Caco-2 (cell line): Measurements from ENCODE around the gene MGA. TPM values are rescaled to one million over a fixed set of nuclear protein-coding genes. Genes with fewer than 3 reads are reported as not detected.

Source experiments
- BruUV-seq: library from RNA; stranded (reverse); fragments of 400-500 nt; replicated peaks from 2 replicates; lab custom pipeline; 2021; lab: Mats Ljungman, UMichigan
- CTCF ChIA-PET: fragments of 300-600 bp; sonication (Branson Sonifier 250); formaldehyde crosslinking; loops from one replicate; lab custom pipeline; 2022; ENCODE audit warnings: antibody characterized with exemption; lab: Charles Lee
- POLR2A ChIA-PET: fragments of 300-600 bp; sonication (Branson Sonifier 250); formaldehyde crosslinking; loops from one replicate; lab custom pipeline; 2022; ENCODE audit warnings: antibody characterized with exemption; lab: Charles Lee
- DNase-seq, 2 experiments: peaks; one replicate each; pipeline versions ENCODE4 v3.0.0 to v3.0.0-alpha.2; 2020 to 2022
- H3K27me3 ChIP-seq: replicated peaks from 2 replicates; pipeline ENCODE4 v1.6.0; 2011; ENCODE audit warnings: low read length; ENCODE audit not compliant: control insufficient read depth, insufficient read depth
- H3K36me3 ChIP-seq: 2 replicates; pipeline ENCODE4 v1.5.1; 2011; ENCODE audit warnings: low read length; ENCODE audit not compliant: control insufficient read depth, insufficient read depth
- H3K4me1 ChIP-seq: fragments of 250-450 bp; sonication (Bioruptor Pico); 2 replicates; pipeline ENCODE4 v1.5.1; 2020; ENCODE audit warnings: mild to moderate bottlenecking
- H3K4me3 ChIP-seq: 2 replicates; pipeline ENCODE4 v1.5.1; 2011; ENCODE audit warnings: low read depth, mild to moderate bottlenecking, control low read depth, low read length
- H3K9me3 ChIP-seq: fragments of 250-450 bp; sonication (Bioruptor Pico); 2 replicates; pipeline ENCODE4 v1.5.1; 2020; ENCODE audit warnings: mild to moderate bottlenecking, moderate library complexity
- H3K27ac Mint-ChIP-seq: one replicate; pipeline ENCODE4 v1.8.0; 2022; ENCODE audit warnings: mixed read lengths; ENCODE audit not compliant: unreplicated experiment
- H3K27me3 Mint-ChIP-seq: one replicate; pipeline ENCODE4 v1.8.0; 2022; ENCODE audit warnings: mixed read lengths; ENCODE audit not compliant: insufficient read depth, unreplicated experiment
- H3K36me3 Mint-ChIP-seq: one replicate; pipeline ENCODE4 v1.8.0; 2022; ENCODE audit warnings: mild to moderate bottlenecking, mixed read lengths; ENCODE audit not compliant: insufficient read depth, unreplicated experiment
- H3K4me1 Mint-ChIP-seq: one replicate; pipeline ENCODE4 v1.8.0; 2022; ENCODE audit warnings: low read depth, mixed read lengths; ENCODE audit not compliant: unreplicated experiment
- H3K4me3 Mint-ChIP-seq: one replicate; pipeline ENCODE4 v1.8.0; 2022; ENCODE audit warnings: mild to moderate bottlenecking, moderate library complexity, mixed read lengths; ENCODE audit not compliant: unreplicated experiment
- H3K9me3 Mint-ChIP-seq: one replicate; pipeline ENCODE4 v1.8.0; 2022; ENCODE audit warnings: mixed read lengths; ENCODE audit not compliant: unreplicated experiment
- CTCF ChIP-seq, 2 experiments: fragments of 200-600 bp in 1 of 2; IDR thresholded peaks; 1 replicate in 1 of 2; 2 replicates in 1 of 2; pipeline versions ENCODE4 v1.5.1 to v1.8.0; 2011 to 2022; ENCODE audit warnings: antibody characterized with exemption in 1 of 2, control low read depth in 1 of 2, inconsistent platforms in 1 of 2, low read depth in 1 of 2, low read length in 1 of 2, mild to moderate bottlenecking in 1 of 2, moderate library complexity in 1 of 2; ENCODE audit not compliant: insufficient read depth in 1 of 2, severe bottlenecking in 1 of 2, unreplicated experiment in 1 of 2
- intact Hi-C: fragments of 100-400 bp; cut with micrococcal nuclease; formaldehyde crosslinking; loops from one replicate; pipeline ENCODE4 v1.10.0; 2022; ENCODE audit not compliant: unreplicated experiment
- total RNA-seq: library from RNA; stranded (reverse); gene quantifications from 2 replicates; pipeline ENCODE4 v1.2.3, GENCODE V29; 2022

MGA gene
- total RNA-seq, 1 experiment from 2014 or later: 59.6 TPM

DNA sequence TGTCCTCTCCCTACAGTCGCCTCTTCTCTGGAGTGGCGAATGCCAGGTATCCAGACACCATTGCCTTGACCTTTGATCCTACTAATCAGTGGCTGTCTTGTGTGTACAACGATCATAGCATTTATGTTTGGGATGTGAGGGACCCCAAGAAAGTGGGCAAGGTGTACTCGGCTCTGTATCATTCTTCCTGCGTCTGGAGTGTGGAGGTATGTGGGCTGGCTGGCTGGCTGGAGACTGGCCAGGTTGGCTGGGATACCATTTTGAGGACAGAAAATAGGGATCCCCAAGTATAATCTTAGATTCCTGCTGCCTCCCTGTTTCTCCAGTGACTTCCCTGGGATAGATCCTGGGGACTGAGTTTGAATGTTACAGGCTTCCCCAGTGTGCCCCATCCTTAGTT, 154.3 kb downstream of the MGA start:
- ChIA-PET POLR2A (no interaction called here), CTCF (interaction anchor here (2.0 kb wide), 1 partner anchor 40 kb away, joined by 8 read pairs; the partner anchor contains the start of gene MAPKBP1)
- H3K36me3 Mint-ChIP-seq: peaks cover 14% of the 10 kb centered on the region
- no peaks in the 10 kb centered on the region for H3K9me3 ChIP-seq
- no peaks in the 10 kb centered on the region for H3K27me3 ChIP-seq
- no peaks in the 10 kb centered on the region for H3K27me3 Mint-ChIP-seq
- BruUV-seq: no TSS peak
- no peak for DNase-seq
- intact Hi-C loops: loop anchor here (5.0 kb wide), 1 partner anchor 347 kb away; no protein-coding TSS in a partner anchor
- no peak for TF ChIP-seq CTCF (IDR thresholded peaks at IDR 0.05; ENCODE audit: insufficient read depth in 1 of 2, low read depth in 1 of 2, low read length in 1 of 2, severe bottlenecking in 1 of 2, unreplicated experiment in 1 of 2)
- H3K36me3 ChIP-seq: peaks cover 2% of the 10 kb centered on the region; the same call in 1 of the 2 replicates
- H3K27ac Mint-ChIP-seq: no peak overlapping the region
- H3K4me3 Mint-ChIP-seq: no peak overlapping the region
- H3K4me1 ChIP-seq: no peaks in the 10 kb centered on the region
- no peaks in the 10 kb centered on the region for H3K4me1 Mint-ChIP-seq
- H3K4me3 ChIP-seq: no peak overlapping the region
- no peaks in the 10 kb centered on the region for H3K9me3 Mint-ChIP-seq

DNA sequence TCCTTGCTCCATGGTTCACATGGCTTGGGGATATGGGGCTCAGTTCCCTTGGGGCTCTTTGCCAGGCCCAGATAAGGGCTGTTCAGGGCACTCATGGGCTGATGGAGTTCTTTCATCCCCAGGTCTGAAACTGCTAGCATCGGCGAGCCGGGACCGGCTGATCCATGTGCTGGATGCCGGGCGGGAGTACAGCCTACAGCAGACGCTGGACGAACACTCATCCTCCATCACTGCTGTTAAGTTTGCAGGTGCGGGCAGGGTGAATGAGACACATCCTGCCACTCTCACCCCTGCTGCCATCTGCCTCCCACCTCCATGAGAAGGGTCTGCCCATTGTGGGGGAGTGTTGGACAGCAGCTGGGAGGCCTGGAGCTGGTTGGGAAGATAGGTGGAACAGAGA, 156.6 kb downstream of the MGA start:
- Mint-ChIP-seq H3K27me3 (no peaks in the 10 kb centered on the region), H3K9me3 (no peaks in the 10 kb centered on the region), H3K4me1 (no peaks in the 10 kb centered on the region), H3K4me3 (no peak overlapping the region), H3K36me3 (peaks cover 21% of the 10 kb centered on the region), H3K27ac (no peak overlapping the region)
- H3K36me3 ChIP-seq: peaks cover 2% of the 10 kb centered on the region
- no peak for TF ChIP-seq CTCF (IDR thresholded peaks at IDR 0.05; ENCODE audit: insufficient read depth in 1 of 2, low read depth in 1 of 2, low read length in 1 of 2, severe bottlenecking in 1 of 2, unreplicated experiment in 1 of 2)
- intact Hi-C loops: no loop called here
- POLR2A ChIA-PET: no interaction called here
- BruUV-seq: no TSS peak
- CTCF ChIA-PET: no interaction called here
- no peaks in the 10 kb centered on the region for H3K27me3 ChIP-seq
- H3K4me1 ChIP-seq: no peaks in the 10 kb centered on the region
- no peak for DNase-seq
- H3K4me3 ChIP-seq: no peak overlapping the region
- no peaks in the 10 kb centered on the region for H3K9me3 ChIP-seq

GRCh38 chr15:41817327-41817726, 157.1 kb downstream of the MGA start:
- no peak for DNase-seq
- Mint-ChIP-seq H3K27me3 (no peaks in the 10 kb centered on the region), H3K4me3 (no peak overlapping the region), H3K4me1 (no peaks in the 10 kb centered on the region), H3K9me3 (no peaks in the 10 kb centered on the region), H3K27ac (no peak overlapping the region), H3K36me3 (peaks cover 16% of the 10 kb centered on the region)
- ChIA-PET POLR2A (no interaction called here), CTCF (no interaction called here)
- TF ChIP-seq CTCF (IDR thresholded peaks at IDR 0.05; ENCODE audit: insufficient read depth in 1 of 2, low read depth in 1 of 2, low read length in 1 of 2, severe bottlenecking in 1 of 2, unreplicated experiment in 1 of 2): no peak
- Histone ChIP-seq H3K36me3 (peaks cover 2% of the 10 kb centered on the region), H3K9me3 (no peaks in the 10 kb centered on the region), H3K27me3 (no peaks in the 10 kb centered on the region), H3K4me3 (no peak overlapping the region), H3K4me1 (no peaks in the 10 kb centered on the region)
- BruUV-seq: no TSS peak
- intact Hi-C loops: no loop called here
